Thoracic aorta (tissue), 2 donors: ENCODE results near the gene CHPT1. TPM values are rescaled to one million over a fixed set of nuclear protein-coding genes. Genes with fewer than 3 reads are reported as not detected.
"Not testable (repeated sequence)": the region's sequence is repeated elsewhere in the genome, so short reads cannot be mapped to it uniquely, and the experiment has no call there.

Experiments used
- ATAC-seq: fragments of 150-250 bp; one replicate; pipeline ENCODE4 v1.8.0; 2017; ENCODE audit warnings: low read depth; ENCODE audit not compliant: insufficient number of reproducible peaks, low FRiP score
- DNase-seq: peaks from one replicate; pipeline ENCODE4 v3.0.0-alpha.2; 2020; ENCODE audit warnings: low spot score
- H3K27ac ChIP-seq, 2 donors: fragments of 200-600 bp; sonication (generic); 1 replicate in 1 of 2; 2 replicates in 1 of 2; pipeline ENCODE4 v1.5.1; 2016; ENCODE audit warnings: mild to moderate bottlenecking in 2 of 2, moderate library complexity in 2 of 2
- H3K27me3 ChIP-seq: fragments of 200-600 bp; sonication (generic); replicated peaks from 2 replicates; pipeline ENCODE4 v1.6.0; 2016; ENCODE audit warnings: mild to moderate bottlenecking; ENCODE audit not compliant: insufficient read depth
- H3K36me3 ChIP-seq: fragments of 200-600 bp; sonication (generic); one replicate; pipeline ENCODE4 v1.5.1; 2016
- H3K4me1 ChIP-seq, 2 donors: fragments of 200-600 bp; sonication (generic); 1 replicate in 1 of 2; 2 replicates in 1 of 2; pipeline versions ENCODE4 v1.5.1 to v1.6.0; 2016; ENCODE audit warnings: low read depth in 2 of 2, mild to moderate bottlenecking in 1 of 2; ENCODE audit not compliant: control insufficient read depth in 1 of 2
- H3K4me3 ChIP-seq: fragments of 200-600 bp; sonication (generic); 2 replicates; pipeline ENCODE4 v1.5.1; 2016; ENCODE audit warnings: mild to moderate bottlenecking
- H3K9me3 ChIP-seq: fragments of 200-600 bp; sonication (generic); 2 replicates; pipeline ENCODE4 v1.5.1; 2016
- CTCF ChIP-seq: fragments of 200-600 bp; sonication (generic); IDR thresholded peaks from one replicate; pipeline ENCODE4 v1.5.1; 2019; ENCODE audit warnings: antibody characterized with exemption
- total RNA-seq, 2 donors: library from RNA; depleted of rRNA; stranded (reverse); fragments of >200 nt; gene quantifications; one replicate each; pipeline versions ENCODE4 v1.1.0 to v1.2.3, GENCODE V29; 2016

Gene CHPT1
- total RNA-seq, 2 donors from 2014 or later = 47.6 to 64.2 TPM

GRCh38 chr12:101733166-101733565 is 35.7 kb downstream of the CHPT1 start:
- Histone ChIP-seq H3K27ac (no peak overlapping the region), H3K36me3 (peaks cover 11% of the 10 kb centered on the region)
- no peak for TF ChIP-seq CTCF

GRCh38 chr12:101734482-101734881 is 37.0 kb downstream of the CHPT1 start:
- not testable (repeated sequence) for H3K27ac ChIP-seq, ATAC-seq, H3K4me1 ChIP-seq, H3K27me3 ChIP-seq, H3K9me3 ChIP-seq, H3K4me3 ChIP-seq, DNase-seq
- H3K36me3 ChIP-seq = peaks cover 14% of the 10 kb centered on the region

More at GRCh38 chr12:101733166-101733565, 35.7 kb downstream of the CHPT1 start:
- H3K9me3 ChIP-seq = no peaks in the 10 kb centered on the region
- ATAC-seq (no peak), DNase-seq (no peak)
- no peak overlapping the region for H3K4me3 ChIP-seq
- no peaks in the 10 kb centered on the region for H3K4me1 ChIP-seq
- no peaks in the 10 kb centered on the region for H3K27me3 ChIP-seq

- TF ChIP-seq CTCF = no peak
- peaks cover 9% of the 10 kb centered on the region for H3K36me3 ChIP-seq
- H3K9me3 ChIP-seq = no peaks in the 10 kb centered on the region
- no peaks in the 10 kb centered on the region for H3K4me1 ChIP-seq
- ATAC-seq = no peak
- H3K27me3 ChIP-seq = no peaks in the 10 kb centered on the region
- DNase-seq = no peak
- H3K4me3 ChIP-seq = no peak overlapping the region
- no peak overlapping the region for H3K27ac ChIP-seq
Measured at GRCh38 chr12:101737476-101737875, 40.0 kb downstream of the CHPT1 start.

- no peak within 1 kb of the TSS for H3K4me3 ChIP-seq
- peaks cover 10% of the 10 kb centered on the region for H3K36me3 ChIP-seq
- TF ChIP-seq CTCF = no peak
- H3K9me3 ChIP-seq = no peaks in the 10 kb centered on the region
- no peaks in the 10 kb centered on the region for H3K27me3 ChIP-seq
- DNase-seq (no peak), ATAC-seq (no peak)
- H3K4me1 ChIP-seq = no peaks in the 10 kb centered on the region
- no peak within 1 kb of the TSS for H3K27ac ChIP-seq
Measured at GRCh38 chr12:101738920-101739665, 41.7 kb downstream of the CHPT1 start, which contains the start of gene SYCP3. Gene SYCP3, minus strand, starts transcription at chr12:101739462. Its CDS starts 1,527 bp downstream, at chr12:101737935.

- ATAC-seq = no peak
- H3K9me3 ChIP-seq = no peaks in the 10 kb centered on the region
- no peaks in the 10 kb centered on the region for H3K4me1 ChIP-seq
- no peaks in the 10 kb centered on the region for H3K27me3 ChIP-seq
- no peak for TF ChIP-seq CTCF
- no peak overlapping the region for H3K4me3 ChIP-seq
- H3K36me3 ChIP-seq = peaks cover 12% of the 10 kb centered on the region
- no peak for DNase-seq
- H3K27ac ChIP-seq = no peak overlapping the region
Measured at GRCh38 chr12:101740566-101740965, 43.1 kb downstream of the CHPT1 start.
